Measurements from ENCODE around the gene NSUN3.

DNA sequence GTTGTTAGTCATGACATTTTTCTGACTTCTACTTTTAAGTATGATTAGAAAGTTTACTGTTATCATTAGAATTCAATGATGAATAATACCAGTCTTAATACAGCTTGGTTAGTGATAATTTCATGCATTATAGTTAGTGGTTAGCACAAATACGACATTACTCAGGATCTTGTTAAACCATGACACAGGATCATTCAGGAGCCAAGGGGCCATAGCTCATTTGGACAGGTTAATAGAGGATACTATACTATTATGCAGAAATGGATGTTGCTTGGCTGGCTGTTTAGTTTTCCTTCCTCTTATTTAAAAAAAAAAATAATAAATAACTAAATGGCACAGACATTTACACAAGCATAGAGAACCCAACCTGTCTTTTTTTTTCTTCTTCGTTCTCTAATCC is 55.5 kb downstream of the NSUN3 start:
- TF ChIP-seq FOXK2 (IDR thresholded peaks at IDR 0.05) = no peak
- TF ChIP-seq, protein P1, sequence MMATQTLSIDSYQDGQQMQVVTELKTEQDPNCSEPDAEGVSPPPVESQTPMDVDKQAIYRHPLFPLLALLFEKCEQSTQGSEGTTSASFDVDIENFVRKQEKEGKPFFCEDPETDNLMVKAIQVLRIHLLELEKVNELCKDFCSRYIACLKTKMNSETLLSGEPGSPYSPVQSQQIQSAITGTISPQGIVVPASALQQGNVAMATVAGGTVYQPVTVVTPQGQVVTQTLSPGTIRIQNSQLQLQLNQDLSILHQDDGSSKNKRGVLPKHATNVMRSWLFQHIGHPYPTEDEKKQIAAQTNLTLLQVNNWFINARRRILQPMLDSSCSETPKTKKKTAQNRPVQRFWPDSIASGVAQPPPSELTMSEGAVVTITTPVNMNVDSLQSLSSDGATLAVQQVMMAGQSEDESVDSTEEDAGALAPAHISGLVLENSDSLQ (IDR thresholded peaks at IDR 0.05) = peak; percentile 61
- TF ChIP-seq TARDBP (IDR thresholded peaks at IDR 0.05) = no peak
- no peak for TF ChIP-seq ARNT (IDR thresholded peaks at IDR 0.05)
- no peak for TF ChIP-seq FOXM1 (IDR thresholded peaks at IDR 0.05; ENCODE audit: borderline replicate concordance)
- no peak for TF ChIP-seq ZNF384 (IDR thresholded peaks at IDR 0.05)
- TF ChIP-seq ELF4 (IDR thresholded peaks at IDR 0.05) = no peak
- no peak for TF ChIP-seq LEF1 (IDR thresholded peaks at IDR 0.05; ENCODE audit: borderline replicate concordance)
- no peak for TF ChIP-seq CTBP1 (IDR thresholded peaks at IDR 0.05; ENCODE audit: borderline replicate concordance)
- no peak for TF ChIP-seq L3MBTL2 (conservative IDR thresholded peaks at IDR 0.05)
- TF ChIP-seq BHLHE40 (IDR thresholded peaks at IDR 0.05; ENCODE audit: borderline replicate concordance) = no peak
- no peak for TF ChIP-seq SUZ12 (IDR thresholded peaks at IDR 0.05)

All from HEK293T (cell line).